ENCODE results near the gene KLKB1. TPM values are rescaled to one million over a fixed set of nuclear protein-coding genes. Genes with fewer than 3 reads are reported as not detected.
"Not testable (repeated sequence)": the region's sequence is repeated elsewhere in the genome, so short reads cannot be mapped to it uniquely, and the experiment has no call there.

KLKB1 gene
- polyA plus RNA-seq, 10 donors, result 0.11 to 1.4 (median 0.23) TPM

DNA sequence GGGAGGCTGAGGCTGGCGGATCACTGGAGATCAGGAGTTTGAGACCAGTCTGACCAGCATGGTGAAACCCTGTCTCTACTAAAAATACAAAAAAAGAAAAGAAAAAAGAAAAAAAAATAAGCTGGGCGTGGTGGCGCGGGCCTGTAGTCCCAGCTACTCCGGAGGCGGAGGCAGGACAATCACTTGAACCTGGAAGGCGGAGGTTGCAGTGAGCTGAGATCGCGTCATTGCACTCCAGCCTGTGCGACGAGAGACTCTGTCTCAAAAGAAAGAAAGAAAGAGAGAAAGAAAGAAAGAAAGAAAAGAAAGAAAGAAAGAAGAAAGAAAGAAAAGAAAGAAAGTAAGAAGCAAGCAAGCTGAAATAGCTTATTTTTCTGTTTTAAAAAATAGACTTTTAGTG lies 37.9 kb downstream of the KLKB1 start:
- not testable (repeated sequence) for DNase-seq

DNA sequence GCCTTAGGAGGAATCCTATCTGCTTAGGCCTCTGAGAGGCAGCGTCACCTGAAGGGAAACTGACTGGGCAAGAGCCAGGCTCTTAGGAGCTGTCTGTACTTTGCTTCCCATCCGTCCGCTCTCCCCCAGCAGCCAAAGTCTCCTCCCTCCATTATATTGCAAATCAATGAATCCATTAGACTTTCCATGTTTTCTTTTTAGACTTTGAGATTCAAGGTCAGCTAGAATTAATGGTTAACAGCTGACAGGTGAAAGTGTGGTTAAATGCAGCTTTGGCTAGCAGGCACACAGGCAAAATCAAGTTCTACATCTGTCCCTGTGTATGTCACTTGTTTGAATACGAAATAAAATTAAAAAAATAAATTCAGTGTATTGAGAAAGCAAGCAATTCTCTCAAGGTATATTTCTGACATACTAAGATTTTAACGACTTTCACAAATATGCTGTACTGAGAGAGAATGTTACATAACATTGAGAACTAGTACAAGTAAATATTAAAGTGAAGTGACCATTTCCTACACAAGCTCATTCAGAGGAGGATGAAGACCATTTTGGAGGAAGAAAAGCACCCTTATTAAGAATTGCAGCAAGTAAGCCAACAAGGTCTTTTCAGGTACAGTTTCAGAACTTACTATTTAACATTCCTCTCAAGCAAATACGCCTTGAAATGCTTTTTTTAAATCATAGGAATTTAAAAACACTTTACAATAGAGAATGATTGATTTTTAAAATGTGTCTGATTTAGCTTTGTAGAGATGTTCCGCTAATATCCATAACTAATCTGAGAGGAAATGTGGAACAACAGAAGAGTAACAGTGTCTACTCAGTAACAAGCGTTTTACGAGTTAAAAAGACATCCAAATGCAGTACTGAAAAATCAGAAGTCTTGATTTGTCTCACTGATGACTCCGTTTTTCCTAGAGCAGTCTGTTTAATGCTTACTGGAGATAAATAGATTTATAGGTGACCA lies 38.7 kb downstream of the KLKB1 start, which contains the start of gene F11:
F11 (plus strand) TSS at position 507 of the 970 bp plus-strand sequence. CDS start 948 bp downstream, outside the sequence.
- no peak for DNase-seq

DNA sequence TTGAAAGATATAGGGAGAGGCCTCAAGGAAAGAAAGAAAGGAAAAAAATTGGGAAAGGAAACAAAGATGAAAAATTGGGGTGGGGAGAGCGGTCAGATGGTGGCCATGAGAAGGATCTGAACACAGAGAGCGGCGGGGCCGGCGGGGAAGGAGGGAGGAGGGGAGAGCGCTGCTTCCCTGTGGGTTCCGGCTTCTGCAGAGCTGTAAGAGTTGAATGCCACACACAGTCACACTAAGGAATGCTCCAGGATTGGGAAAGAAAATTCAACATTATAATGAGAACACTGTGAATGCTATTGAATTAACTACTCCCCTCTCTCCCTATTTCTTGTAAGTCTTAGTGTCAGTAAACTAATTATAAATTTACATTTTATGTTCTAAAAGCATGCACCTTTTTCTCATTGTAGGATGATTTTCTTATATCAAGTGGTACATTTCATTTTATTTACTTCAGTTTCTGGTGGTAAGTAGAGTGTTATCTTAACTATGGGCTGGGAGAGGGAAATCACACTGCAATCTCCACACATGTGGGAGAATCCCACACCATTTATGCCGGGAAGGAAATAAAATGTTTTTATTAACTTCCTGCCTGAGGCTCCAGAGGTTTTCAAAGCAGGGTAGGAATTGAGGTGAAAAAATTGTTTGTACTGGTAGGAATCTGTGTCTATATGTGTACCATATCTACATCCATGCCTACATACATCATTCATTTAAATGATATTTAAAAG lies 39.6 kb downstream of the KLKB1 start:
- peak in 1 of 3 donors; percentile 17 for DNase-seq

DNA sequence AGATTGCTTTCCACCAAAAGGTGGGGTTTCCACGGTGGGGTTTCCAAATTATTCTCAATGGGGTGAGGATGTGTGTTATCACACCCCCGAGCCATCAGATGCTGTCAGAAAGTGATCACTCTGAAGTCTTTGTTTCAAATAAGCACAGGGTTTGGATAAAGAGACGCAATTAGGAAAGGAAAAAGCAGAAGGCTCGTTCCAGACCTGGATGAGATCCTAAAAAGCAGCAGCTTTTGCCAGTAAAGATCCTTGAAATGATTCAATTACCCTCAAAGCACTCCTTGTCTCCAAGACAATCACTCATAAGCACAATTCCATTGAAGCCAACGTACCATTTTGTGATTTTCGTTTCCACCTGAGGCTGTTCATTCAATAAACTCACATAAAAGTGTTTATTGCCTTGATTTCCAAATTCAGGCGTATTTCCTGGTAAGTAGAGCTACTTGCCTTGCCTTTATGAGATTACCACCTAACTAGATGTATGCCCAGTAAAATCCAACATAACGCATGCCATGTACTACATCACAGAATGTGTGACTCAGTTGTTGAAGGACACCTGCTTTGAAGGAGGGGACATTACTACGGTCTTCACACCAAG lies 43.9 kb downstream of the KLKB1 start:
- DNase-seq, result no peak

DNA sequence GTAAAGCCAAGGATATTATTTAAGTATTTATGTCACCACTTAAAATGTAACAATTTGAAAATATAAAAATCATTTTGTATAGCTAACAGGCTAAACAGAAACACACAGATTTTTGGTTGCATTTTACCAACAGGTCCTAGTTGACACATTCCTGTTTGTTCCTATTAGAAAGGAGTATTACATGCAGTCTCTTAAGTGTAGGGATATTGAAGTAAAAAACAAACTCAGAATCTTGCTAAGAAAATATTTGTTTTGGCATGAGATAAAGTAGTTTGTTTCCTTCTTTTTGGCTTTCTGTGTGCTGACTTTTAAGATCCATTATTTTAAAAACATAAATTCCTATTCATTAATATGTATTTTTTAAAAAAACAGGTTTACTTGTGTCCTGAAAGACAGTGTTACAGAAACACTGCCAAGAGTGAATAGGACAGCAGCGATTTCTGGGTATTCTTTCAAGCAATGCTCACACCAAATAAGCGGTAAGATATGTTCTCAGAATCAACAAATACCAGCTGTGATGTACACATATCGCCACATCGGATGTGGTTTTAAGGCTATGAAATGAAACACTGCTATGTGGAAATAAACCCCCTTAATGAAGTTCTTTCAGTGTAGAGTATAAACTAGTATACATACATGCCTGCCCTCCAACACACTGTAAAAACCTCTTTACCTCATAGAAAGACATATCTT lies 45.5 kb downstream of the KLKB1 start:
- no peak for DNase-seq

DNA sequence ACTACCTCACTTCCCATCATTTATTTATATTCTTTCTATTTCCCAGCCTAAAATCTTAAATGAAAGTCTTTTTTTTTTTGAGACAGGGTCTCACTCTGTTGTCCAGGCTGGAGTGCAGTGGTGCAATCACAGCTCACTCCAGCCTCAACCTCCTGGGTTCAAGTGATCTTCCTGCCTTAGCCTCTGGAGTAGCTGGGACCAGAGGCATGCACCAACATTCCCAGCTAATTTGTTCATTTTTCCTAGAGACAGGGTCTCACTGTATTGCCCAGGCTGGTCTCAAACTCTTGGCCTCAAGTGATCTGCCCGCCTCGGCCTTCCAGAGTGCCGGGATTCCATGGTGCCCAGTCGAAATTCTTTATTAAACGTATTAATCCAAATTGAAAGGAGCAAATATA lies 46.1 kb downstream of the KLKB1 start:
- not testable (repeated sequence) for DNase-seq

DNA sequence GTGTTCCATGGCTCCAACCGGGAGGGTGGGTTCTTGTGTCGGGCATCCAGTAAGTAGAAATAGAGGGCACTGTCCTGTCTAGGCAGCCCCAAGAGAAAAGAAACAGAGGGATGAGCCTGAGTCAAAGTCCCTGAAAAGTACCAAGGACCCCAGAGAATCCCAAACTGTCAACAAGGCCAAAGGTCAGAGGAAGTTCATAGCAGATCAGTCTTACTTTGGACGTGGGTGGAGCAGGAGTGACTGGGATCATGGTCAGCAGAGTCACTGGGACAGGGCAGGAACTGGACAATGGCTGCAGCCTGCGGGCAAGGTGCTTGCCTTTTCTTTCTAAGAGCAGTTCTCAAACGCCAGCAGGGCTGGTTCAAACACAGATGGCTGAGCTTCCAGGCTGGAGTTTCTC lies 56.0 kb downstream of the KLKB1 start:
- DNase-seq, result no peak

DNA sequence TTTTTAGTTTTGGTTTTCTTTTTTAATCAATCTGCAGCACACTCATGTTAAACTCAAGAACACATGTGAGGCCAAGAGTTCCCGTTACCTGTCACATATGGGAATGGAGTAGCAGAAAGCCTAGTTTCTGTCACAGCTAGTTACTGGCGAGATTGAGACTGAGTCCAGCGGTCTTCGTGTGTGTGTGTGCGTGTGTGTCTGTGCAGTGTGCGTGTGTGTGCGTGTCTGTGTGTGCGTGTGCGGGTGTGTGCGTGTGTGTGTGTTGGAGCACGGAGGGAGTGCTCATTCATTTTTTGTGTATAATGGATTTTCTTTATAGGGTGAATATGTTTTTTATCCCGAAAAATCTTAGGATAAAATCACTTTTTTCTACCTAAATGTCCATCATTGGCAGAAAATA lies 57.8 kb downstream of the KLKB1 start:
- DNase-seq, result no peak

DNA sequence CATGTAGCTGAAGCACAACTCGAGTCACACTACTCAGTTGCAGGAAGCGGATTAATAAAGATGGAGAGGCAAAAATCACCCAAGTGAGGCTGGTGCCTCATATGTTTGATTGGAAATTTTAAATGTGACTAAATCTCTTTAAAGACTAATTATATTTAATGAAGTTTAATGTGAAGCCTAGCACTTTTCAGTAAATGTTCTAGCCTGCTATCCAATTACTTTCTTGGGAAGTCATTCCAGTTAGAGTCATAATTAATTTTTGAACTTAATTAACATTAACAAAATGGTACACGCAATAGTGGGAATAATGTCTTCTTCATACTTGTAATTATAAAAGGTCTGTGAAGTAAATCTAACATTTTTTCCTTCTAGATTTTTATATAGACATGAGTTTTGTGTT lies 59.3 kb downstream of the KLKB1 start:
- no peak for DNase-seq

DNA sequence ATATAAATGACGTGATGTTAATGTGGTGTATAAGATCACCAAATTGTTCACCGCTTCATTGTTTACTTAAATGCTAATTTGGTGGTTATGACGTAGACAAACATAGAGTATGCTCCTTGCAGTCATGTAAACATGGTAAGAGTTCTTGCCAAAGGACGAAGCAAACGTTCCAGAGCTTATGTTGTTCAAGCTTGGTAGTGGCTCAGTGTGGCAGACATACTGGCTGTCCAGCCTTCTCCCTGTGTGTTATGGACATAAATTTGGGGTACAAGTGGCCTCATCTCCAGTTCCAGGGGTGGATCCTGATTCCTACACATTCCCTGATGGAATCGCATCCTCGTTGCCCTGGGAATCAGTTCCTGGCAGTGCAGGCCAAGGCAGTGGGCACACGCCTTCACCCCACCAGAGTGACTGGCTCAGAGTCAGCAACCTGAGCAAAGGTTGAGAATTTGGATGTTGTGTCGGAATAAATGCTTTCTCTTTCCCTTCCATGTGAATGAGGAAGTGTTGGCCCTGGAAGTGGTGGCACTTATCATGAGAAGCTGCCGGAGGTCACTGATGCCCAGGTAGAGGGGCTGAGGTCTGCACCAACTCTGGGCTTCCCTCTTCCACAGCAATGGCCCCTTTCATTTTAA lies 64.1 kb downstream of the KLKB1 start:
- no peak for DNase-seq

DNA sequence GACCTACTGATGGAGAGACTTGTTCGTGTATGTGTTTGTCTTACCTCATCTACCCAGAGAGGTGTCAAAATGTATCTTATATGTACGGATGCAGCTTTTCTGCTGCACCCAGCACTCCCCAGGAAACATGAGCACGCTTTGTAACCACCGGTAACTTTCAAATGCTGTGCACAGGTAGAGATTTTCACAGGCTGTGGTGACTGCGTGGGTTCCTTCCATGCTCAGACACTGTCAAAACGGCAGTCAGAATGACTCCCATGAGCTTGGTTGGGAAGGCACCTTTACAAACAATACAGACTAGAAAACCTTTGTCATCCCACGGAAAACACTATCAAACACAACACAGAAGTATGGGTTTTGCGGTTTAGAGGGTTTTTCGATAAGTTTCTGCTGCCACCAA lies 66.9 kb downstream of the KLKB1 start:
- no peak for DNase-seq

DNA sequence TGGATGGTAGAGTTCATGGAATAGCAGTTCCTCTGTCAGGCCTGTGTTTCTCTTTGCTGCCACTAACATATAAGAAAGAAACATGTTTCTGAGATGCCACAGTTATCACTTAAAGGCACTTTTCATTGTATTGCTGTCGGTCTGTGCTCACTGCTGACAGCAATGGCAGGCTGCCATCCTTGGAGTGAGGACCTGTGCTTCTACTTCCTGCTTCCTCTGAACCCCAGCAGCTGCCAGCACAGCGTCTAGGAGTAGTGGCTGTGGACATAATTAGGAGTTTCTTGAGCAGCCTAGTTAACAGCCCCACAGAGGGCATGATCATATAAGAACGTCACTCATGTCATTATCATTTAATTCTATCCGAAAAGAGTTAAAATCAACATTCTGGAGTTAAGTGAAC lies 69.2 kb downstream of the KLKB1 start:
- DNase-seq, result no peak

DNA sequence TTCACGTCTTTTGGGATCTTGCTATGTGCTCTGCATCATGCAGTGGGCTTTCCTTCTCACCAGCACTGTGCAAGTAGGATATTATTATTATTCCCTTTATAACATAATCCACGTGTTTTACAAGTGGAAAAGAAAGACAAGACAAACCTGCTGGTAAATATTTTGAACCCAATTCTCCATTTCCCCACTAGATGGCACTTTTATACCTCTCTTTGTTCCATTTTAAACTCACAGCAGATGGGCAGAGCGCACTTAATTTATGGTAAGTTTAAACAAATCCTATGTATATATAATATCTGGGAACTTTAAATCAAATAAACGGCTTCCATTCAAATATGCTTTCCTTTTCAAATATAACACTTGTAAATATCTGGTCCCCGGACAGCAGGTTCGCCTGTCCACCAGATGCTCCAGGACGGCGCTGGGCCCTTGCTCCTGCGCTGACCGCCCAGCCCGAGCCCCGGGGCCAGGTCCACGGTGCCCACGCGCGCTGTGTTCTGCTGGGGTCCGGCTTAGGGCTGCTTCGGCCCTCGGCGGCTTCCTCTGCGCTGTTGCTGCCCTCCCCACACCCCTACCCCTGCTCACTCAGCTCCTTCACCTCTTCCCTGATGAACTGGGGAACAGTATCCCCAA lies 69.8 kb downstream of the KLKB1 start:
- DNase-seq, result peak; percentile 34 to 69 (median 55)

DNA sequence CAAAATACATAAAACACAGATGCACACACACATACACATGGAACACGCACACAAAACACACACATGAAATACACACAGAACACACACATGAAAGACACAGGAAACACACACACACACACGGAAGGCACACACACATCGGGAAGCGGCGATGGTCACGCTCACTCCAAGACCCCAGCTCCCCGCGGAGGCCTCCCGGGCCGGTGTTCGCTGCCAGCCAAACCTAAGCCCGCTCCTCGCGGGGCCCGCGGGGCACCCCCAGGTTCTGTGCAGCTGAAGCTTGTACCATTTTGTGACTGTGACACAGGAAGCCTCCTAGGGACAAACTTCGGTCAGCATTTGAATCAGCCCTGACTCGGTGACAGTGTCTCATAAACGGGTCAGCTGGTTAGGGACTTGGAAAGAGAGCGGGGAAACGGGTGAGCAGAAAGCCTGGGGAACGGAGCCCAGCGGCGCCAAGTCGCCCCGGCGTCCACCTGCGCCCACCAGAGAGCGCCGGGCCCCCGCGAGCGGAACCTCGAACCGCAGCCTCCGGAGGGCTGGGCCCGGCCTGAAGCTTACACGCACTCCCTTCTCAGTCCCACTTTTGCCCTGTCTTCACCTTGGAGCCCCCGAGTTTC lies 70.8 kb downstream of the KLKB1 start:
- DNase-seq, result peak in 1 of 3 donors; percentile 7

DNA sequence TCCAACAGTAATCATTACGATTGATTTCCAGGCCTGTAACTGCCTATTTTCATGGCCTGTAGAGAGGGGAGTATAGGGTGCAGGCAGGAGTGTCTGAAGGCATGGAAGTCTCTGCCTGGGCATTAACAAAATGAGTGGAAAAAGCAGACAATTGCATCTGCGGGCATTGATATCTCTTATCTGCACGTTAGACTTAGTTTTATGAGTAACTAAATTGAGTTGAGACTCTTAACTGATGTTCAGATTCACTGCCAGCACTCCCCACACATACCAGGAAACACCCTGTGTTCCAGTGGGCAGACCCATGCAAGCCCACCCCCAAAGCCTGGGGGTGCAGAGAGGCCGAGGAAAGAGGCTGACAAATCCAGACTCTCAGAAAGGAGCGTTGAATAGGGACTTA lies 72.0 kb downstream of the KLKB1 start:
- no peak for DNase-seq

DNA sequence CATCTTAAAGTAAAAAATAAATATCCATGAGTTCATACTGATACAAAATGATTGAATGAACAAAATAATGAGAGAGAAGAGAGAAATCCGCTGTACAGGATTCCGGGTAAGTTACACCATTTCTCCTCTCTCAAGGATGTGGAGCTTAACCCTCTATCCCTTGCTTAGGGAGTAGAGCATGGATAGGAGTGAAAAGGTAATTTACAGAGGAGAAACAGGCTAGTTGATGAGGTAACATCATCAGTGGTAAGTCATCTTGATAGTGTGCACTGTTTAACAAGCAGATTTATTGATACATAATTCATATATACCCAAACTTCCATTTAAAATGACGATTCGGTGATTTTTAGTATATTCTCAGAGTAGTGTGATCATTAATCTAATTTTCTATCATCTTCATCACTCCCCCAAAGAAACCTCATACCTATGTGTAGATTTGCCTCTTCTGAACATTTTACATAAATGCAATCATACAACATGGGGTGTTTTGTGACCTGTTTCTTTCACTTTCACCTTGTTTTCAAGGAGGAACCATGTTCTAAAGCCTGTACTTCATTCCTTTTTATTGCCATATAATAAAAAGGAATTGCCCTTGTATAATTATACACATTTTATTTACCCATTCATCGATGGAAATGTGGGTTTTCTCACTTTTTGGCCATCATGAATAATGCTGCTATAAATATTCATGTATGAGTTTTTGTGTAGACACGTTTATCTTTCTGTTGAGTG lies 73.5 kb downstream of the KLKB1 start:
- DNase-seq, result no peak

DNA sequence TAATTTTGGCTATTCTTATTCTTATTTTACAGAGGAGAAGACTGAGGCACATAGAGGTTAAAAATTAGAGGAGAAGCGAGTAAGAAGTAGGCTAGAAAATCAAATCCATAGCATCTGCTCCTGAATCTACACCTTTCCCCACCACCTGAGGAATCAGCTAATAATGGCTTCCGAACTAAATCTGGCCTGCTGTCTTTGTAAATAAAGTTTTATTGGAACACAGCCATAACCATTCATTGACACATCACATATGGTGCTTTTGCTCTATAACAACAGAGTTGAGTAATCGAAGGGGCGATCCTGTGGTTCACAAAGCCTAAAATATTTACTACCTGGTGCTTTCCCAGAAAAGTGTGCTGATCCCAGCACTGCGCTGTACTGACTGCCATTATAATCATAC lies 76.9 kb downstream of the KLKB1 start:
- no peak for DNase-seq

DNA sequence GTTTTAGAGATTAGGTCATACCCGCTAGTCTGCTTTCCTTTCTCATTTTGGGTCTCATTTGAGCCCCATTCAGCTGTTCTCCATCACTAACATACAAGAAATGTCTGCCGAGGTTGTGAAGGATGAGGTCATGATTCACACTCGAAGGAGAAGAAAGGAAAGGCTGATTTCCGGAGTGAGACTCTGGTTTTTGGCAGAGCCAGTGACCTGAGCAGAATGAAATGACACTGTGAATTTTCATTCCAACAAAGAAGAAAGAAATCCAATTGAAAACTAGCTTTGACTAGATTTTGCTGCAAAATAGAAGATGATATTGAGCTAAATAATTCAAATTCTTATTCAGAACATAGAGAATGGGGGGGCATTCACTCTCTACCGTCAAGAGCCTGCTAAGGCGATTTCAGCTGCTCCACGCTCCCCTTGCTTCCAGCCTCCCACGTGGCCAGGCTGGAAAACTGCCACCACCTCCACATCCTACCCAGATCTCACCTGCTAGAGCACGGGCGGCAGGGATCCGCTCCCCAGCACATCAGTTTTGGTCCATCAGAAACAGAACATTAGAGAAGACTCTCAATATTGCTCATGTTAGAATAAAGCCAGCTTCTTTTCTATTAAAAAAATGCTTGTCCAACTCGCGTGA lies 77.7 kb downstream of the KLKB1 start:
- DNase-seq, result peak; percentile 11 to 52 (median 12)

DNA sequence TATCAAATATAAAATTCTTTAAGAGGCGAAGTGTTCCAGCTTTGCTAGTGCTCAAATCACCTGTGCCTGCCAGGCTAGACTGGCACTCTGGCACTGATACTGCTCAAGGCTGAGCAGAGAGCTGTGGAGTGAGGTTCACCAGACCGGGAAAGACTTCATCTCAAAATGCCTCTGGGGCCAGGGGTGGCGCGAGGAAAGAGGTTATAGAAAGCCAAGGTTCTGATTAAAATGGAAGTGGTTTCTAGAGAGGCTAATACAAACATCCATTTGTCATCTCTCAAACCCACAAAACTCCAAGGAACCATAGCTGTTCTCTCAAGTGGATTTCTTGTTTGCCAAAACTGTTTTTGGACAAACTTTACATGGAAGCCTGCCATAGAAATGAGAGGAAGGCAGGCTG lies 80.2 kb downstream of the KLKB1 start:
- peak in 2 of 3 donors; percentile 14 to 30 for DNase-seq

Measured in muscle of back (tissue), 11 donors.